Measurements from ENCODE around the gene ADAMTSL4.

DNA sequence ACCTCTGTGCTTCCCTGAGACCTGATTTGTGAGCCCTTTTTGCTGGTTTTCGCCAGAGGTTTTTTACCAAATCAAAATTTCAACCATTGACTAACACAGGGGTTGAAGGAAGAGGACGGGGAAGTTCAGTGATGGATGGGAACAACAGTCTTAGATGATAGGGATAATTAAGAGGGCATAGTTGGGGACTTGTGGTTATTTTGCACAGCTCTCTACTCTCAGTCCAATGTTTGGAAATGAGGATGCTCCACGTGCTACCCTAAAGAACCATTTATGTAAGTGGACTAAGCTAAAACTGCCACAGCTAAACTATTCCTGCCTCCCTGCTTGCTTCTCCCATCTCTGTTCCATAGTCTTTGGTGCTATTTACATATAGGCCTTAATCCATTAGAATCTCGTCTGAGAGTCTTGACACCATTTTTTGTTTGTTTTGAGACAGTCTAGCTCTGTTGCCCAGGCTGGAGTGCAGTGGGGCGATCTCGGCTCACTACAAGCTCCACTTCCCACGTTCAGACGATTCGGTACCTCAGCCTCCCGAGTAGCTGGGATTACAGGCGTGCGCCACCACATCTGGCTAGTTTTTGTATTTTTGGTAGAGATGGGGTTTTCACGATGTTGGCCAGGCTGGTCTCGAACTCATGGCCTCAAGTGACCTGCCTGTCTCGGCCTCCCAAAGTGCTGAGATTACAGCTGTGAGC lies 30.9 kb downstream of the ADAMTSL4 start:
- TF ChIP-seq EP300 (IDR thresholded peaks at IDR 0.05), result no peak
- TF ChIP-seq, protein P1, sequence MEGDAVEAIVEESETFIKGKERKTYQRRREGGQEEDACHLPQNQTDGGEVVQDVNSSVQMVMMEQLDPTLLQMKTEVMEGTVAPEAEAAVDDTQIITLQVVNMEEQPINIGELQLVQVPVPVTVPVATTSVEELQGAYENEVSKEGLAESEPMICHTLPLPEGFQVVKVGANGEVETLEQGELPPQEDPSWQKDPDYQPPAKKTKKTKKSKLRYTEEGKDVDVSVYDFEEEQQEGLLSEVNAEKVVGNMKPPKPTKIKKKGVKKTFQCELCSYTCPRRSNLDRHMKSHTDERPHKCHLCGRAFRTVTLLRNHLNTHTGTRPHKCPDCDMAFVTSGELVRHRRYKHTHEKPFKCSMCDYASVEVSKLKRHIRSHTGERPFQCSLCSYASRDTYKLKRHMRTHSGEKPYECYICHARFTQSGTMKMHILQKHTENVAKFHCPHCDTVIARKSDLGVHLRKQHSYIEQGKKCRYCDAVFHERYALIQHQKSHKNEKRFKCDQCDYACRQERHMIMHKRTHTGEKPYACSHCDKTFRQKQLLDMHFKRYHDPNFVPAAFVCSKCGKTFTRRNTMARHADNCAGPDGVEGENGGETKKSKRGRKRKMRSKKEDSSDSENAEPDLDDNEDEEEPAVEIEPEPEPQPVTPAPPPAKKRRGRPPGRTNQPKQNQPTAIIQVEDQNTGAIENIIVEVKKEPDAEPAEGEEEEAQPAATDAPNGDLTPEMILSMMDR (IDR thresholded peaks at IDR 0.05), result no peak

Measured in tibial nerve (tissue), 4 donors.